Fibroblast of villous mesenchyme (primary cell): ENCODE measurements around the gene AUP1. TPM values are rescaled to one million over a fixed set of nuclear protein-coding genes. Genes with fewer than 3 reads are reported as not detected.

Source experiments
- DNase-seq: peaks from one replicate; pipeline ENCODE4 v3.0.0-alpha.2; 2010; ENCODE audit warnings: low read depth
- H3K4me3 ChIP-seq: 2 replicates; pipeline ENCODE4 v1.5.1; 2011; ENCODE audit warnings: low read depth, mild to moderate bottlenecking, low read length
- CTCF ChIP-seq: IDR thresholded peaks from 2 replicates; pipeline ENCODE4 v1.5.1; 2012; ENCODE audit warnings: low read depth, mild to moderate bottlenecking, low read length; ENCODE audit not compliant: insufficient read depth
- total RNA-seq: library from RNA; depleted of rRNA; stranded (reverse); fragments of >200 nt; gene quantifications from 2 replicates; pipeline ENCODE4 v1.2.3, GENCODE V29; 2012

The AUP1 gene
- total RNA-seq, result 60.2 and 68.2 TPM in 2 replicates

GRCh38 chr2:74529357-74530238 is at the start of gene AUP1, which contains the start of gene HTRA2:
AUP1 (minus strand) TSS chr2:74529706; CDS start chr2:74529629, 77 bp downstream.
HTRA2 (plus strand) TSS chr2:74529933; CDS start chr2:74530007, 74 bp downstream.
- peak; percentile 99 for DNase-seq
- TF ChIP-seq CTCF, result no peak
- H3K4me3 ChIP-seq, result peak within 1 kb of the TSS; percentile 77

- DNase-seq, result no peak
- no peak for TF ChIP-seq CTCF
- no peak overlapping the region for H3K4me3 ChIP-seq
Observed at GRCh38 chr2:74578408-74578807, 48.9 kb upstream of the AUP1 start.

GRCh38 chr2:74577448-74577847 is 47.9 kb upstream of the AUP1 start:
- no peak for DNase-seq
- TF ChIP-seq CTCF, result no peak
- H3K4me3 ChIP-seq, result no peak overlapping the region

GRCh38 chr2:74576863-74577229 is 47.3 kb upstream of the AUP1 start:
- no peak for TF ChIP-seq CTCF
- no peak overlapping the region for H3K4me3 ChIP-seq

GRCh38 chr2:74576211-74576862 is 46.8 kb upstream of the AUP1 start:
- no peak overlapping the region for H3K4me3 ChIP-seq
- no peak for TF ChIP-seq CTCF
- DNase-seq, result peak; percentile 74

More at GRCh38 chr2:74576863-74577229, 47.3 kb upstream of the AUP1 start:
- peak; percentile 81 for DNase-seq

- TF ChIP-seq CTCF, result no peak
- no peak overlapping the region for H3K4me3 ChIP-seq
- DNase-seq, result no peak
Observed at GRCh38 chr2:74575320-74575719, 45.8 kb upstream of the AUP1 start.
